Measurements from ENCODE around the gene HS6ST2.

- TF ChIP-seq CTCF (IDR thresholded peaks at IDR 0.05): no peak
- TF ChIP-seq ELF1 (IDR thresholded peaks at IDR 0.05): no peak
- TF ChIP-seq SMC3 (IDR thresholded peaks at IDR 0.05; ENCODE audit: low read depth, low read length): no peak
- TF ChIP-seq MEF2A (IDR thresholded peaks at IDR 0.05; ENCODE audit: borderline replicate concordance, low read depth): no peak
Measured at GRCh38 chrX:132662844-132663243, 295.6 kb downstream of the HS6ST2 start.

Data from SK-N-SH (cell line).